ENCODE measurements around the gene CD38.
"Not testable (repeated sequence)": the region's sequence is repeated elsewhere in the genome, so short reads cannot be mapped to it uniquely, and the experiment has no call there.

Gene CD38

DNA sequence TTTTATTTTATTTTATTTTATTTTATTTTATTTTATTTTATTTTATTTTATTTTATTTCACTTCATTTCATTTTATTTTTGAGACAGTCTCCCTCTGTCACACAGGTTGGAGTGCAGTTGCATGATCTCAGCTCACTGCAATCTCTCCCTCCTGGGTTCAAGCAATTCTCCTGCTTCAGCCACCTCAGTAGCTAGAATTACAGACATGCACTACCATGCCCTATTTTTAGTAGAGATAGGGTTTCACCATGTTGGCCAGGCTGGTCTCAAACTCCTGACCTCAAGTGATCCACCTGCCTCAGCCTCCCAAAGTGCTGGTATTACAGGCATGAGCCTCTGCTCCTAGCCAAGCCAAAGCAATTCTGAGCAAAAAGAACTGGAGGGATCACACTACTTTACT, 24.4 kb downstream of the CD38 start:
- DNase-seq, result not testable (repeated sequence)

DNA sequence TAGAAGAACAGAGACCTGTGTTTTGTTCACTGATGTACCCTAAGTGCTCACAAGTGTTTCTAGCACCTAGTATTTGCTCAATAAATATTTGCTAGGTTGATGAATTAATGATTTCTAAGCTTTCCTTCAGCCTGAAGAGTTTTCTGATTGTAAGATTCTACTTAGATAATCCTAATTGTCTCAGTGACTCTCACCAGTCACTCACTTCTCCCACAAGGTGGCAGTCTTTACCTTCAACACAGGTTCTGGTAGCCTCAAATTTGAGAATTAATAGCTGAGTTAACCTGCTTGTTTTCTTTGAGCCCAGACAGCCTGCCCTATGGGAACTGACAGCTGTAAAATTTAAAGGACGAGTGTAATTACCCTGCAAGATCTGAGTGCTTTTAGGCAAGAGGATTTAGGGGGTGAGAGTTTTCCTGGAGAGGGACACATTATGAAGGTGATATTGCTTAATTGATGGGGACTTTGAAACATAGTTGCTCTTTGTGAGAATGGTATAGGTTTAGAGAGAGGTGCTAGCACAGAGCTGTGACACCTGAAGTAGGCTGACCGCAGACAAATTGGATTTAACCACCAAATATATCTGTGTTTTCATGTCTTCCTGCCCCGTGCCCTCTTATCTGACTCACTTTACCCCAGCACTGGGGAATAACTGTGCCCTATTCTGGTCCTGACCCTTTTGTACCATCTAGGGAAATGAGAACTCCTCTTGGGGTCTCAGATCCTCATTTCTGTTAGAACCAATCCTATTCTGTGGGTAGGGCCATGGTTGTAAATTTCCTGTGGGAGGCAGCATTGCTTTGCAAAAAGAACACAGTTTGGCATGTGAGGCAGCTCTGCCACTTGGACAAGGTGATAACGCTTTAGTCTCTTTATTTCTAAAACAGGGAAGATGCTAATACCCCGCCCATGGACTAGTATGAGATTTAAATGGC, 27.7 kb downstream of the CD38 start:
- peak; percentile 83 for DNase-seq

DNA sequence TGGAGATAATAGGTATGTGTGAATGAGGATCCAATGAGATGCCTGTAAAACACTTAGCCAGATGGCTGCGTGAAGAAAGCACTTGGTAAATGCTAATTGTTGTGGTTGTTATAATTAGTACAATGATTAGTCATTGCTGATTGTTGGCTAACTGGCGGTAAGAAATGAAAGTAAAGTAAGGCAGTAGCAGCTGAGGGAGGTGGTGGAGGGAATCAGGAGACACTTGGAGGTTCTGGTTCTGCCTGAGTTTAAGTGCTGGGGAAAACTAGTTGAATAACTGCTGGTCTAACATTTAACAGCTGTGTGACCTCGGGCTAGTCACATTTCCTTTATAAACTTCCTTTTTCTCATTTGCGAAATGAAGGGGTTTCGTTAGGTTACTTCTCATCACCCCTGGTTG, 30.9 kb downstream of the CD38 start:
- DNase-seq, result no peak

DNA sequence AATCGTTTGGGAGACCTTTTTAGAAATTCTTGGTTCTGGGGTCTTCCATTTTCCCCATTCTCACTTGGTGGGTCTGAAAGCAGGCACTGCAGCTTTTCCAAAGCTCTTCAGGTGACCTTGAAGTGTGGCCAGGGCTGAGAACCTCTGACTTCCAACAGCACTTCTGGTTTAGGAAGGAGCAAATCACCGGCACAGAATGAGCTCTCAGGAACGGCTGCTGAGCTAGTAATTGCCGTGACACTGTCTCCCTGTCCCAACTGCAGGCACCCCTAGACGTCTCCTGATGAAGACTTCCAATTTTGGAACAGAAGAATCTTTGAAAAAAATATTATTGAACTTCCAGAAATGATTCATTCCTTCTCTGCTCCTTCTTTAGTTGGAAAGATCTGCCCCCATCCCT, 31.3 kb downstream of the CD38 start:
- DNase-seq, result no peak

DNA sequence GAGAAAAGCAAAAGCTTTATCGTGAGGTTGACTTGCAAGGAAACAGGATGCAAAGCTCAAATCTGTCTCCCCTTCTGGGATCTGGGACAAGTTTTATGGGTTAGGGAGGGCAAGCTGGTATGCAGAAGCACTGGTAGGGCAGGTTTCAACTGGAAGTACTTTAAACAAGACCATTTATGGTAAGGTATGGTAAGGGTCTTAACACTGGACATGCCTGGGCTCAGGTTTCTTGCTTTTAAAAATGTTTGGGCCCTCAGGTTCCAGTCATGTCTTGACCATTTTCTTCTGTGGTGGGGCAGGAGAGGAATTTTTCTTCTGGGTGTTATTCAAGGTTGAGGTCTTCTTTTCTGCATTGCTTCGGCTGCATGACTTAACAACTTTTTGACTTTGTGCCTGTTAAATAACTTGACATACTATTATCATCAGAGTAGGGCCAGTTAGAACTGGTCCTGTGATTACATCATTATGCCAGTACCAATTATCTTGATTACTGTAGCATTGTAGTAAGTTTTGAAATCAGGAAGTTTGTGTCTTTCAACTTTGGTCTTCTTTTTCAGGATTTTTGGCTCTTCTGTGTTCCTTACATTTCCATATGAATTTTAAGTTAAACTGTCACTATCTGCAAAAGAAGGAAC, 33.7 kb downstream of the CD38 start:
- no peak for DNase-seq

DNA sequence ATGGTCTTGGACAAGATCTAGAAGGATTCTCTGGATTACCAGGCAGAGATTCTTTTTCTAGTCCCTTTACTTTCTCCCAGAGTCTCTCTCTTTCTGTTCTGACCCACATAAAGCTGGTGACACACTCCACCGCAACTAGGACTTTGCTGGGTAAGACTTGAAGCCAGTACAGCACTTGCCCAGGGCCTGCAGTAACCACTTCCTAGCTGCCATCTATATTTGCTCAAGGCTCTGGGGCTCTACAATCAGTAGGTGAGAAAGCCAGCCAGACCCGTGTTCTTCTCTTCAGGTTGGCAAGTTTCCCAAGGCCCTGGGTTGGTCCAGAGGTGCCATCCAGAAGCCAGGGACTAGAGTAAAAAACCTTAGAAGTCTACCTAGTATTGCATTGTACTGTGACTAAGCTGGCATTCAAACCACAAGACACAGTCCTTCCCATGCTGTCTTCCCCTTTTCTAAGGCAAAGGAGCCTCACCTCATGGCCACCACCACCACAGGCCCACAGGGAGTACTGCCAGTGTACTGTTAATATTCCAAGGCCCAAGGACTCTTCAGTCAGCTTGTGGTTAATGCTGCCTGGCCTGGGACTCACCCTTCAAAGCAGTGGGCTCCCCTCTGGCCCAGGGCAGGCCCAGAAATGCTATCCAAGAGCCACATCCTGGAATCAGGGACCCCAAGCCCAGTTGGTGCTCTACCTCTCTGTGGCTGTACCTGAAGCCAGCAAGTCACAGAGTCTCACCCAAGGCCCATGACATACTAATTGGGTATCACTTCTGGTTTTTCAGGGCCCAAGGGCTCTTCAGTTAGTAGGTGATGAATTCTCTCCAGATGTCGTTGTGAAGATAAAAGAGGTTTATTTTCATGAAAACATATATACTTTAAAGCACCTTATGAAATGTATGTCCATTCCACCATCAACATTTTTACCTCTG, 54.7 kb downstream of the CD38 start:
- DNase-seq, result no peak

DNA sequence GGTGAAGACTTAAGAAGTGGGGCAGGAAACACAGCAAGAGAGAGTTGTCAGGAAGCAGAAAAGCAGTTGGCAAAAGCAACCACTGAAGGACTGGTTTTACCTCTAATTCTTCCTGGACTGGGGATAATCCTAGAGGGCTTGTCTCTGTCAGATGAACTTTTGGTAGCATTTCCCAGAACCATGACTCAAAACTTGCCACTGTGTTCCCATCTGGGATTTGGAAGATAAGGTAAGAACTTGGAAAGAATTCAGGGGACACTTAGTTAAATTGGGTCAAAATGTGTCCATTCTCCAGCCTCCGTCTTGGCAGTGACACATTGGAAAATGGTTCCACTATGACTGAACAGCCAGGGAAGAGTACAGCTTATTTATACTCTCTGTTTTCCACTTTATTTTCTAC, 55.7 kb downstream of the CD38 start:
- DNase-seq, result no peak

DNA sequence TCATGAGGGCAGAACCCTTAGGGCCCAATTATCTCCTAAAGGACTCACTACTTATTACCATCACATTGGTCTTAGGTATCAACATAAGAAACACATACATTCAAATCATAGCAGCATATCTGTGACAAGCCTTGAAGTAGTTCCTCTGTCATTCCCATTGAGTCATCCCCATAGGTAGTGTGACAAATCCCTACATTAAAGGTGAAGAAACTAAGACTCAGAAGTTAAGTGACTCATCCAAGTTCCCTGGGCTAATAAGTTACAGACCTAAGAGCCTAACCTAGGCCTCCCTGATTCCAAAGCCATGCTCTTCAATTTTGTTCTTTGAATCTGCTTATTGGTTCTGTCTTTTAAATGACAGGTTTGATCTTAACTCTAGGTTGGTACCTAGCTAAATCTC, 58.2 kb downstream of the CD38 start:
- no peak for DNase-seq

DNA sequence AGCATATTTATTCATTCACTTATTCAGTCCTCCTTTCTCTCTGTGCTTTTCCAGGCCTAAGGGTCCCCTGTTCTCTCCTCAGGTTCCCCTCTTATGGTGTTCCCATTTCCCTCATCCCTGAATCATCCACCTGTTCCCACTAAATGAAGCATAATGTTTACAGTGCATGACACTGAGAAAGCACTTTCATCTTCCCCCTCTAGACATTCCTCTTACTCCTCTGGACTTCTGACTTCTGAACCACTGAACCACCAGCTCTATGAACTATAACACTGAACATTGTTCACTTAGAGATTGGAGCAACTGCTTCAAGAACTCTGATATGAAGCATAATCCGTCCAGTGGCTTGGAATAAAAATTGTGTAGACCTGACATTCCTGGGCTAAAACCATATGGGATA, 59.5 kb downstream of the CD38 start:
- DNase-seq, result no peak

DNA sequence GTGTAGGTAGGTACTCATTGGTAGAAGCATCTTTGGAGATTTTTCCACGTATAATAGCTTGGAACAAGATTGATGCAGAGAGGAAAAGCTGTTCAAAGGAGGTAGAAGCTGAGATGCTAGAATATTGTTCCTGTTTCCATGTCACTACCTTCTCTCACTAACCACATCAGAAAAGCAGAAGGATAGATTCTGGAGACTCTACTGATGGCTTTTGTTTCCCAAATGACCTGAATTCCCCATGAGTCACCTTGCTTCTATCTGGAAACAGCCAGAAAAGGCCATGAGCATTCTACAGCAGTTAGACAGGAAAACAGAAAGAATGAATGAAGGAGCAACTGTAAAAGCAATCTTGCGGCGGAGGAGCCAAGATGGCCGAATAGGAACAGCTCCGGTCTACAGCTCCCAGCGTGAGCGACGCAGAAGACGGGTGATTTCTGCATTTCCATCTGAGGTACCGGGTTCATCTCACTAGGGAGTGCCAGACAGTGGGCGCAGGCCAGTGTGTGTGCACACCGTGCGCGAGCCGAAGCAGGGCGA, 63.1 kb downstream of the CD38 start:
- not testable (repeated sequence) for DNase-seq

DNA sequence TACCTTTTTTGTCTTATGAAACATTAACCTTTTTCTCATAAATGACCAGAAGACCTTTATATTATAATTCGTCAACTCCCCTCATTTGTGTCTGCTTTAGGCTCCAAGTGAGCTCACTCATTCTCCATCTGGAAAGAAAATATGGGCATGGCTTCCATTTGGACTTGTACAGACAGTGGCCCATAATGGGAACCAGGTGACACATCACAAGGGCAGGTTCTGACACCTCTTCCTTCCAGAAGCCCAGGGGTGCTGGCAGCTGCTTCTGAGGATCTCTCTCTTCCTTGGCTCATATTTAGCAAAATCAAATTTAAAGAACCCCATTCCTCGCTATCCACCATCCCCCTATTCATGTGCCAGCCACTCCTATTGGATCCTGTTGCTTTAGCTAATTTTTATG, 69.6 kb downstream of the CD38 start:
- no peak for DNase-seq

DNA sequence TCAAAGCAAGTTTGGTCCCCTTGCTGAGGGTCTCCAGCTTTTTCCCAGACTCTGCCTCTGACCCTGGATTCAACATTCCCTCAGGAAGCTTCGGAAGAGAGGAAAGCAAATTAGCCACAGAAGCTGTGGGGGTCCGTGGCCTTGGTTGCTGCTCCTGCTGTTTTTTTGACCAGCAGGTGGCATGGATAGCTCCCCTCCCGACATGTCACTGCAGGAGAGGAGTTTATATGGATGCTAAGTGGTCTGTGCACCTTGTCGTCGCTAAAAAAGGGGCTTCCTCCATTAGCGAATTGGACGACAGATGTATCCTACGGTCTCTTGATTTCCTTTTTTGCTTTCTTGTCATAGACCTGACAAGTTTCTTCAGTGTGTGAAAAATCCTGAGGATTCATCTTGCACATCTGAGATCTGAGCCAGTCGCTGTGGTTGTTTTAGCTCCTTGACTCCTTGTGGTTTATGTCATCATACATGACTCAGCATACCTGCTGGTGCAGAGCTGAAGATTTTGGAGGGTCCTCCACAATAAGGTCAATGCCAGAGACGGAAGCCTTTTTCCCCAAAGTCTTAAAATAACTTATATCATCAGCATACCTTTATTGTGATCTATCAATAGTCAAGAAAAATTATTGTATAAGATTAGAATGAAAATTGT, 70.2 kb downstream of the CD38 start:
- DNase-seq, result no peak

DNA sequence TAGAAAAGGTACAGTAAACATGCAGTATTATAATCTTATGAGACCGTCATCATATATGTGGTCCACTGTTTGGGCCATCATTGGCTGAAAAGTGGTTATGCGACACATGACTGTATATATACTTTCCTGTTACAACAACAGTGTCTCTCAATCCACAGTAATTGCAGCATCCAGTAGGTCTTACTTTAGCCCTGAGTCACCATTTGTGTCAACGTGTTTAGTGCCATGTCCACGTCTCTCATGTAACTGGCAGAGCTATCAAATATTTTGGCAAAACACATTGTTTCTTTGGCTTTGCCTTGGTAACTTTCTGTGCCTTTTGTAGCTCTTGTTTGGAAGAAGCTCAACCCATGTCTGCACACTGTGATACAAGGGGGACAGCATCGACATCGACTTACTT, 73.8 kb downstream of the CD38 start:
- no peak for DNase-seq

DNA sequence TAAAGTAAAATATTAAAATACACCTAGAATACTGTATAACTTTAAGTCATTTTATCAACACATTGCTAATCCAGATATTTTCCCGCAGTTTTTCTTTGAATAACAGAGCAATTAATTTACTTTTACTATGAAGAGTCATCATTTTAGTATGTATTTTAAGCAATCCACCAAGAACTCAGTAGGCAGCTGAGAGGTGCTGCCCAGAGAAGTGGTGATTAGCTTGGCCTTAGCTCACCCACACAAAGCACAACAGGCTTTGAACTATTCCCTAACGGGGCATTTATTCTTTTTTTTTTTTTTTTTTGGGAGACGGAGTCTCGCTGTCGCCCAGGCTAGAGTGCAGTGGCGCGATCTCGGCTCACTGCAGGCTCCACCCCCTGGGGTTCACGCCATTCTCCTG, 74.4 kb downstream of the CD38 start:
- no peak for DNase-seq

DNA sequence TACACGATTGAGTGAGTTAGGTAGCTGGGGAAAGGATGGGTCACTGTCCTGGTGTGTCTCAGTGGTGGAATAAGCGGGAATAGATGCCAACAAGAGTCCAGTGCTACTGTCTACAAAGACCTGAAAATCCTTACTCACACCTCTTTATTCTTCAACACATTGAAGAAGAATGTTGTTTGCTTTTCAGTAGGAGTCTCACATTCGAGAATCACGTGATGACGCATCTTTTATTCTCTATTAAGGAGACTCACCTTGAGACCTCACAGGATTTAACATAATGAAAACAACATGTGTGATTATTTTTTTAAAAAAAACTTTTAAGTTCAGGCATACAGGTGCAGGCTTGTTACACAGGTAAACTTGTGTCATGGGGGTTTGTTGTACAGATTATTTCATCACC, 75.2 kb downstream of the CD38 start:
- DNase-seq, result no peak

DNA sequence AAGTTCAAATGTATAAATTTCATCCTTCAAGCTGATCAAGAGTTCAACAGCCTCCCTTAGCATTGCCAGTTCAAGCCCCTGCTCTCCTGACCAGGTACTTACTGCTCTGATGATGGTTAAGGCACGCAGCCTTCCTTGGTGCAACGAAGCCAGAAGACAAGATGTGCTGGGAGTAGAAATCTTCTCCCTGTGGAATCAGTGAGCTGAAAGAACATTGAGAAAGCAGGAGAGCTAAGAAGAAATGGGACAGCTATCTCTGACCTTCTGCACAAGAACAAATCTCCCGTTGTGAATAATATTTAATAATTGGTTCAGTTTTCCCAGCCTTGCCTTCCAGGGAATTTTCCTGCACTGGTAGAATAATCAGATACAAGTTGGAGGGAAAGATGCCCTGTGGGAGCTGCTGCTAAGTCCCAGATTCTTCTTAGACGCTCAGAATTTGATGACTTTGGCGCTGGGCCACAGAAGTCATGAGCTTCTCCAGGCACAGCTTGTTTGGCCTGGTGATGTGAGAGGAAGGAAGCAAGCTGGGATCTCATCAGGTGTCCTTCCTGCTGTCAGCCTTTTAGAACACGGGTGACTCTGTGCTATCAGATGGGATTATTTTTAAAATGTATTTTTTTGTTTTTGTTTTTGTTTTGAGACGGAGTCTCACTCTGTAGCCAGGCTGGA, 77.8 kb downstream of the CD38 start:
- no peak for DNase-seq

DNA sequence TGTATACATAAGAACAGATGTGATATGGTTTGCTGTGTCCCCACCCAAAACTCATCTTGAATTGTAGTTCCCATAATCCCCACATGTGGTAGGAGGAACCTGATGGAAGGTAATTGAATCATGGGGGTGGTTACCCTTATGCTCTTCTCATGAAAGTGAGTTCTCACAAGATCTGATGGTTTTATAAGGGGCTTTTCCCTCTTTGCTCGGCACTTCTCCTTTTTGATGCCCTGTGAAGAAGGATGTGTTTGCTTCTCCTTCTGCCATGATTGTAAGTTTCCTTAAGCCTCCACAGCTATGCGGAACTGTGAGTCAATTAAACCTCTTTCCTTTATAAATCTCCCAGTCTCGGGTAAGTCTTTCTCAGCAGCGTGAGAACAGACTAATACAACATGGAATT, 83.1 kb downstream of the CD38 start:
- not testable (repeated sequence) for DNase-seq

DNA sequence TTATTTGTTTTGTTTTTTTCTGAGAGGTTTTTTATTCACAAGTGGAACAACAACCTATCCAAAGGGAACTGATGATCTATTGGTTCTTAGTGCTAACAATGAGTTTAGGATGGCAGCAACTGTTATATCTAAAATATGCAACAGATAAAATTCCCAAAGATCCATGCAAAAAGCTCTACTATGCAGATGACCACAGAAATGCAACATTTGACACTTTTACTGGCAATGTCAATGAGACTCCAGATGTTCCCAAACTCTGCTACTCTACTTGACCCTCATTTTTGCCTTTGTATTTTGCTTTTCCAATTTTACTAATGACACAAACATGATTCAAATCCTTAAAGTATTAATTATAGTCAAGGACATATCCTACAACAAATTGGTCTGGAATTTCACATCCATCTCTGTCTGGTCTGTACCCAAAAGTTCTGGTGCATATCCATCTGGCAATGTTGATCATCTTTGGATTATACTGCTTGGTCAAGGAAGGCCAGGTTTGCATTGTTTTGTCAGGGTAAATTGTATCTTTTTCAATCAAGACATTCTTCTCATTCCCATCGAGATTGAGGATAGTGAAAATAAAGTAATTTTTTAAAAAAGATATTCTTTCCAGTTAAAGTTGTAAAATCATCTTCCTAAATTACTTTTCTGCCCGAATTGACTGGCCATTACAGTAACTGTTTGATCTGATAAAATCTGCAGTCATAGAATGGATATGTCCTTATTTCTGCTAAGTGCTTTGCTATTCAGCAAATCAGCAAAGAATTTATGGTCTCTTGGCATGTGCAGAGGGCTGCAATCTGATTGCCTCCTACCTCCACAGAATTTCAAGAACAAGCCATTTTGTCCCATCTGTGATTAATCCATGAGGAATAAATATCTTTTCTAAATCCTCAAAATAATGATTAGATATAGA, 86.8 kb downstream of the CD38 start:
- DNase-seq, result no peak

DNA sequence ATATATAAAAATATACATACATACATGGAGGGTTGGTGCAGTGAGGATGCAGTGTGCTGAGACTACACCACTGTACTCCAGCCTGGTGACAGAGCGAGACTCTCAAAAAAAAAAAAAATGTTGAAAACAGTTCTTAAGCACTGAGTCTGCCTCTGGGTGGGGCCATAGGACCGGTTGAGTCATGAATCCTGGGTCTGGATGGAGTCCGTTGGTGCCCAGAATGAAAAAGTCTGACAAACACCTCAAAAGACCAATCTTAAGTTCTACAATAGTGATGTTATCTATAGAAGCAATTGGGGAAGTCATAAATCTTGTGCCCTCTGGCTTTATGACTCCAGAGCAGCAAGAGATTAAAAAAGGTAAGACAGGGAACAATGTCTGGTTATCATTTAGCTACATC, 90.0 kb downstream of the CD38 start:
- DNase-seq, result no peak

DNA sequence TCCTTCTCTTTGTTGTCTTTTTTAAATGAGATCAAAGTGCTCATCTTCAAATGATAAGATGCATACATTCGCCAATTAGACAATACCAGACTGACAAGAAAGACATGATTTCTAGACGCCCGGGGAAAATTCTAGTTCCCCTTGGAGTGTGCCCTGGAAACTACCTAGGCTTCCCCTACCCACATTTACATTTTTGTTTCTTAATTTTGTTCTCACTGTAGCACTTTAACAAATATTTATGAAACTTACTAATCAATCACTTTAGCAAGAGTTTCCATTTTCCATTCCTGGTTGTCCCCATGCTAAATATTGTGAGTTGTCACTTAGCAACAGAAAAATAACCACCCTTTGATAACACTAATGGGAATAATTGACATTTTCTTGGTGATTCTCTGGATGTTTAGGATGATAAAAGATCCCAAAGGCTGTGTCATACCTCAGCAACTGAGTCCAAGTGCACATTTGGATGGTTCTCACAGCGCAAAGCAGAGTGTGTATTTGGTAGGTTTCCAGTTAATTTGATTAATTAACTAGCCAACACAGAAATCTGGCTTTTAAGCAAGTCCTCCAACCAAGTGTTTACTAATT, 90.8 kb downstream of the CD38 start:
- no peak for DNase-seq
